ENCODE results near the gene OVCA2. TPM values are rescaled to one million over a fixed set of nuclear protein-coding genes. Genes with fewer than 3 reads are reported as not detected.

OVCA2 gene
- total RNA-seq, 1 donor from 2014 or later, result 21.9 TPM

- Mint-ChIP-seq H3K36me3 (ENCODE audit: insufficient read depth) (peaks cover 10% of the 10 kb centered on the region), H3K9me3 (ENCODE audit: low read depth) (no peaks in the 10 kb centered on the region), H3K27ac (no peak overlapping the region), H3K4me3 (ENCODE audit: low read depth) (no peak overlapping the region), H3K27me3 (peaks cover 2% of the 10 kb centered on the region), H3K4me1 (ENCODE audit: low read depth) (peaks cover 4% of the 10 kb centered on the region)
- DNase-seq (ENCODE audit: low spot score, unreplicated experiment), result no peak
- no peak for TF ChIP-seq CTCF (IDR thresholded peaks at IDR 0.05; ENCODE audit: unreplicated experiment)
Observed at GRCh38 chr17:2033153-2033552, 8.7 kb upstream of the OVCA2 start.

GRCh38 chr17:2034157-2034556 lies 7.7 kb upstream of the OVCA2 start:
- TF ChIP-seq CTCF (IDR thresholded peaks at IDR 0.05; ENCODE audit: unreplicated experiment), result no peak
- H3K27me3 Mint-ChIP-seq, result no peaks in the 10 kb centered on the region
- peaks cover 13% of the 10 kb centered on the region for H3K36me3 Mint-ChIP-seq (ENCODE audit: insufficient read depth)
- H3K9me3 Mint-ChIP-seq (ENCODE audit: low read depth), result no peaks in the 10 kb centered on the region
- peaks cover 4% of the 10 kb centered on the region for H3K4me1 Mint-ChIP-seq (ENCODE audit: low read depth)
- no peak for DNase-seq (ENCODE audit: low spot score, unreplicated experiment)
- no peak overlapping the region for H3K4me3 Mint-ChIP-seq (ENCODE audit: low read depth)
- H3K27ac Mint-ChIP-seq, result no peak overlapping the region

- Mint-ChIP-seq H3K27ac (no peak overlapping the region), H3K36me3 (ENCODE audit: insufficient read depth) (peaks cover 13% of the 10 kb centered on the region), H3K4me3 (ENCODE audit: low read depth) (no peak overlapping the region), H3K9me3 (ENCODE audit: low read depth) (no peaks in the 10 kb centered on the region), H3K27me3 (no peaks in the 10 kb centered on the region), H3K4me1 (ENCODE audit: low read depth) (peaks cover 4% of the 10 kb centered on the region)
- TF ChIP-seq CTCF (IDR thresholded peaks at IDR 0.05; ENCODE audit: unreplicated experiment), result no peak
- no peak for DNase-seq (ENCODE audit: low spot score, unreplicated experiment)
Observed at GRCh38 chr17:2034806-2035540, 6.8 kb upstream of the OVCA2 start.

- Mint-ChIP-seq H3K27ac (no peak overlapping the region), H3K9me3 (ENCODE audit: low read depth) (no peaks in the 10 kb centered on the region), H3K4me3 (ENCODE audit: low read depth) (no peak overlapping the region), H3K27me3 (no peaks in the 10 kb centered on the region), H3K36me3 (ENCODE audit: insufficient read depth) (peaks cover 13% of the 10 kb centered on the region), H3K4me1 (ENCODE audit: low read depth) (peaks cover 2% of the 10 kb centered on the region)
- no peak for DNase-seq (ENCODE audit: low spot score, unreplicated experiment)
- TF ChIP-seq CTCF (IDR thresholded peaks at IDR 0.05; ENCODE audit: unreplicated experiment), result no peak
Observed at GRCh38 chr17:2035541-2036488, 6.0 kb upstream of the OVCA2 start.

- TF ChIP-seq CTCF (IDR thresholded peaks at IDR 0.05; ENCODE audit: unreplicated experiment), result no peak
- no peak for DNase-seq (ENCODE audit: low spot score, unreplicated experiment)
- no peak overlapping the region for H3K4me3 Mint-ChIP-seq (ENCODE audit: low read depth)
- no peaks in the 10 kb centered on the region for H3K27me3 Mint-ChIP-seq
- H3K36me3 Mint-ChIP-seq (ENCODE audit: insufficient read depth), result peaks cover 13% of the 10 kb centered on the region
- no peak overlapping the region for H3K27ac Mint-ChIP-seq
- no peaks in the 10 kb centered on the region for H3K9me3 Mint-ChIP-seq (ENCODE audit: low read depth)
- peaks cover 3% of the 10 kb centered on the region for H3K4me1 Mint-ChIP-seq (ENCODE audit: low read depth)
Observed at GRCh38 chr17:2037155-2037554, 4.7 kb upstream of the OVCA2 start.

Measured in progenitor cell of endocrine pancreas (in vitro differentiated cells).